Skeletal muscle satellite cell (primary cell): ENCODE measurements around the gene DIPK1C.

ENCODE experiments used
- H3K27me3 ChIP-seq: 2 replicates; pipeline ENCODE4 v1.7.0; 2013; ENCODE audit warnings: low read length; ENCODE audit not compliant: control insufficient read depth, insufficient read depth
- H3K36me3 ChIP-seq: 2 replicates; pipeline ENCODE4 v1.7.0; 2013; ENCODE audit warnings: mild to moderate bottlenecking, control low read depth, low read length; ENCODE audit not compliant: insufficient read depth
- H3K4me1 ChIP-seq: 2 replicates; pipeline ENCODE4 v1.7.0; 2013; ENCODE audit warnings: low read length; ENCODE audit not compliant: control insufficient read depth, insufficient read depth
- H3K4me2 ChIP-seq: 2 replicates; pipeline ENCODE4 v1.7.0; 2013; ENCODE audit warnings: mild to moderate bottlenecking, low read length
- H3K4me3 ChIP-seq: 2 replicates; pipeline ENCODE4 v1.7.0; 2013; ENCODE audit warnings: low read length
- H3K9ac ChIP-seq: 2 replicates; pipeline ENCODE4 v1.7.0; 2013; ENCODE audit warnings: mild to moderate bottlenecking, low read depth, low read length, moderate library complexity
- H3K9me3 ChIP-seq: replicated peaks from 2 replicates; pipeline ENCODE4 v1.7.0; 2013; ENCODE audit warnings: mild to moderate bottlenecking, control low read depth, low read length

DIPK1C gene

GRCh38 chr18:74459889-74460288 lies 2.8 kb upstream of the DIPK1C start:
- Histone ChIP-seq H3K9ac (no peak overlapping the region), H3K36me3 (no peaks in the 10 kb centered on the region), H3K4me1 (no peaks in the 10 kb centered on the region), H3K27me3 (peaks cover 71% of the 10 kb centered on the region), H3K4me2 (no peak overlapping the region), H3K4me3 (no peak overlapping the region), H3K9me3 (no peaks in the 10 kb centered on the region)

- Histone ChIP-seq H3K27me3 (peaks cover 72% of the 10 kb centered on the region), H3K36me3 (no peaks in the 10 kb centered on the region), H3K9me3 (no peaks in the 10 kb centered on the region), H3K4me1 (no peaks in the 10 kb centered on the region), H3K4me3 (no peak overlapping the region), H3K9ac (no peak overlapping the region), H3K4me2 (no peak overlapping the region)
Measured at GRCh38 chr18:74457725-74458421, 765 bp upstream of the DIPK1C start.

GRCh38 chr18:74456349-74457042 lies 612 bp downstream of the DIPK1C start:
- no peaks in the 10 kb centered on the region for H3K4me1 ChIP-seq
- no peak overlapping the region for H3K9ac ChIP-seq
- no peak overlapping the region for H3K4me3 ChIP-seq
- no peak overlapping the region for H3K4me2 ChIP-seq
- H3K36me3 ChIP-seq: no peaks in the 10 kb centered on the region
- peaks cover 71% of the 10 kb centered on the region for H3K27me3 ChIP-seq
- H3K9me3 ChIP-seq: no peaks in the 10 kb centered on the region

DNA sequence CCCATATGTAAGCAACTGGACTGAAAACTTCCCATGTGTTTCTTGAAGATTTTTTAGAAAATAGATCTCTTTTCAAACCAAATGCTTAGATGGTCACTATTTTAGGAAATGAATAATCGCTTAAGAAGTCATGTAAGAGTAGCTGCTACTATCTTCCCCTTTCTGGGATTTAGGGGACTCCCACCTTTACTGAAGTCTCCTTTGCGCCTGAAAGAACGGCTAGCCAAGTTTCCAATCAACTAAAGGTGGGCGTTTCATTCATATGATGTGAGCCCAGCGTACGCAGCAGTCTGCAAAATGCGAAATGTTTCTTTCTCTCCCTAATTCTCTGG lies 1.1 kb downstream of the DIPK1C start:
- Histone ChIP-seq H3K4me1 (no peaks in the 10 kb centered on the region), H3K4me2 (no peak overlapping the region), H3K4me3 (no peak overlapping the region), H3K27me3 (peaks cover 74% of the 10 kb centered on the region), H3K9ac (no peak overlapping the region), H3K9me3 (no peaks in the 10 kb centered on the region), H3K36me3 (no peaks in the 10 kb centered on the region)

GRCh38 chr18:74455386-74455785 lies 1.7 kb downstream of the DIPK1C start:
- Histone ChIP-seq H3K9me3 (no peaks in the 10 kb centered on the region), H3K9ac (no peak overlapping the region), H3K27me3 (peaks cover 74% of the 10 kb centered on the region), H3K36me3 (no peaks in the 10 kb centered on the region), H3K4me1 (no peaks in the 10 kb centered on the region), H3K4me3 (no peak overlapping the region), H3K4me2 (no peak overlapping the region)

DNA sequence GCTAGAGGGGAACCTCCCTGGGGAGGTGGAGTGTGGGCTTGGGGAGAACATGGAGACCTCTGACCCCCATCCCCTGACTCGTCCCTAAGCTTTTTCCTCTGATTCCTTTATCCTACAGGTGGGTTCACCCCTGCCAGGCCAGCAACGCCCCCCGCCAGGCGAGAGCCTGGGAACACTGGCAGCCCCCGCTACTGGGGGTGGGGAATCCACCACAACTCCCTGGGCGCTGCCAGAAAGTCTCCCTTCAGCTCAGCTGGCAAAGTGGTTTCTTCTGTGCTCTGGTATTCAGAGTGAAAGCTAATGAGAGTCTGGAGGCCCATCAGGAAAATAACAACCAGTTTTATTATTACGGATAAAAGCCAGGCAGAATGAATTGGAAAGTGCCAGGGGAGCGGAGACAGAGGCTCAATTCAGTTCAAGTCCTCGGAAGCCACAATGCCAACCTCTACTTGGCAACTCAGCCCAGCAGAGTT lies 2.8 kb downstream of the DIPK1C start:
- Histone ChIP-seq H3K4me2 (no peak overlapping the region), H3K4me3 (no peak overlapping the region), H3K9me3 (no peaks in the 10 kb centered on the region), H3K9ac (no peak overlapping the region), H3K36me3 (no peaks in the 10 kb centered on the region), H3K4me1 (no peaks in the 10 kb centered on the region), H3K27me3 (peaks cover 63% of the 10 kb centered on the region)

GRCh38 chr18:74453642-74454198 lies 3.4 kb downstream of the DIPK1C start:
- Histone ChIP-seq H3K4me3 (no peak overlapping the region), H3K9me3 (no peaks in the 10 kb centered on the region), H3K4me1 (no peaks in the 10 kb centered on the region), H3K4me2 (no peak overlapping the region), H3K36me3 (no peaks in the 10 kb centered on the region), H3K9ac (no peak overlapping the region), H3K27me3 (peaks cover 57% of the 10 kb centered on the region)

GRCh38 chr18:74453016-74453566 lies 4.0 kb downstream of the DIPK1C start:
- H3K4me1 ChIP-seq: no peaks in the 10 kb centered on the region
- H3K9me3 ChIP-seq: no peaks in the 10 kb centered on the region
- H3K36me3 ChIP-seq: no peaks in the 10 kb centered on the region
- peaks cover 51% of the 10 kb centered on the region for H3K27me3 ChIP-seq
- no peak overlapping the region for H3K9ac ChIP-seq
- H3K4me3 ChIP-seq: no peak overlapping the region
- H3K4me2 ChIP-seq: no peak overlapping the region

GRCh38 chr18:74451148-74451547 lies 6.0 kb downstream of the DIPK1C start:
- Histone ChIP-seq H3K4me2 (no peak overlapping the region), H3K9me3 (no peaks in the 10 kb centered on the region), H3K36me3 (no peaks in the 10 kb centered on the region), H3K4me3 (no peak overlapping the region), H3K9ac (no peak overlapping the region), H3K4me1 (no peaks in the 10 kb centered on the region), H3K27me3 (peaks cover 36% of the 10 kb centered on the region)

- Histone ChIP-seq H3K4me2 (no peak overlapping the region), H3K36me3 (no peaks in the 10 kb centered on the region)
Measured at GRCh38 chr18:74450626-74451025, 6.5 kb downstream of the DIPK1C start.

DNA sequence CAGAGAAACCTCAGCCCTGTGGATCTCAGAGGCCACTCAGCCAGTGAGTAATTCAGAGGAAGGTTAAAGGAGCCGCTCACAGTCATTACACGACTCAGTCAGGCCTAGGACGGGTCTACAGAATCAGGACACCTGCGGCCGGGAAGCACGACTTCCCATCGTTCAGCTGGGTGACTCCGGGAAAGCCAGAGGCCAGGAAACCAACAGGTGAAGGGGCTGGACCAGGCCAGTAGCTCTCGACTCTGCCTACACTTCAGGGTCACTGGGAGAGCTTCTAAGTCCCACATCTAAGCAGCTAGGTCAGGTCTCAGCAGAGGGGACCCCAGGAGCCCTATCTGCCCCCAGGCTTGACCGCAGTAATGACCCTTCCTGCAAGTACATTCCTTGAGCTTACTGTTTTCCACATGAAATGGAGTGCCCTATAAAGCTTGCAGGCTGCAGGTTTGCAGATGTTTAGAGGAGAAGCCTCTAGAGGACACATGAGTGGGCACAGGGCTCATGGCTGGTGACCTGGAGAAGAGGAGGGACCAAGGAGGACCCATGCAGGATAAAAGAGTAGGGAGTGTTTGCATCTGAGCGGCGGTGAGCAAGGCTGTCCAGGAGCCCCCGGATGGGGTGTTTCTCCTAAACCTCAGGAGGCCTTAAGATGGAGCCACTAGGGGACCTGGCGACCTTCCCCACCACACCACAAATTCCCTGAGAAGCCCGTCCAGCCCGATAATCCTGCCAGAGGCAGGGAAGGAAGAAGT lies 9.5 kb downstream of the DIPK1C start:
- H3K9me3 ChIP-seq: no peaks in the 10 kb centered on the region

More at GRCh38 chr18:74450626-74451025, 6.5 kb downstream of the DIPK1C start:
- peaks cover 31% of the 10 kb centered on the region for H3K27me3 ChIP-seq
- H3K4me1 ChIP-seq: no peaks in the 10 kb centered on the region
- no peak overlapping the region for H3K4me3 ChIP-seq
- H3K9ac ChIP-seq: no peak overlapping the region
- H3K9me3 ChIP-seq: no peaks in the 10 kb centered on the region

More for the DNA sequence above, 9.5 kb downstream of the DIPK1C start:
- Histone ChIP-seq H3K36me3 (no peaks in the 10 kb centered on the region), H3K27me3 (peaks cover 17% of the 10 kb centered on the region), H3K4me3 (no peak overlapping the region), H3K9ac (no peak overlapping the region), H3K4me1 (no peaks in the 10 kb centered on the region), H3K4me2 (no peak overlapping the region)
